Adipose tissue (tissue), 3 donors: ENCODE data around the gene B4GALNT4. TPM values are rescaled to one million over a fixed set of nuclear protein-coding genes. Genes with fewer than 3 reads are reported as not detected.
"Not testable (repeated sequence)": the region's sequence is repeated elsewhere in the genome, so short reads cannot be mapped to it uniquely, and the experiment has no call there.

Experiments
- H3K27ac ChIP-seq: one replicate; pipeline ENCODE4 v1.5.1; 2013; ENCODE audit warnings: low read depth, low read length
- WGBS, 3 donors: extraction: QIAGEN DNeasy Blood & Tissue Kit; methylation state at CpG; one replicate each; pipeline ENCODE4 v1.1.7; 2013; 5-methylcytosine and 5-hydroxymethylcytosine counted together
- polyA plus RNA-seq, 3 donors: library from polyadenylated mRNA; stranded (reverse); fragments of 200-250 nt; gene quantifications; one replicate each; pipeline ENCODE4 v1.2.3, GENCODE V29; 2013
- donor health status: healthy with polysubstance abuse.
- donor health status: Bipolar disorder and iron deficiency.
- donor health status: healthy.

The B4GALNT4 gene
- 1 to 10 TPM in 2 of 3 donors, under 1 TPM in 1; 0.99 to 3.8 (median 1.6) TPM for polyA plus RNA-seq

GRCh38 chr11:369336-370018, at the start of gene B4GALNT4:
B4GALNT4 (plus strand) TSS chr11:369499; CDS start chr11:369804, 305 bp downstream.
- WGBS, 3 donors, result 1 to 6% (median 1%) methylated on average over 7 to 102 of the region's 118 CpGs

GRCh38 chr11:319888-320273, 49.4 kb upstream of the B4GALNT4 start:
- WGBS, 3 donors, result 0 to 3% (median 2%) methylated on average over 2 to 7 of the region's 10 CpGs
- H3K27ac ChIP-seq, result not testable (repeated sequence)

More at GRCh38 chr11:369336-370018, at the start of gene B4GALNT4:
- no peak within 1 kb of the TSS for H3K27ac ChIP-seq

GRCh38 chr11:324156-324555, 45.1 kb upstream of the B4GALNT4 start:
- WGBS, 3 donors, result 62 to 67% (median 65%) methylated on average over 11 of the region's 11 CpGs
- H3K27ac ChIP-seq, result no peak overlapping the region

- not testable (repeated sequence) for H3K27ac ChIP-seq
- 48 to 56% (median 49%) methylated on average over 26 to 28 of the region's 34 CpGs for WGBS, 3 donors
Measured at GRCh38 chr11:324593-325517, 44.4 kb upstream of the B4GALNT4 start.

GRCh38 chr11:325796-326591, 43.3 kb upstream of the B4GALNT4 start:
- 72 to 83% (median 81%) methylated on average over 30 of the region's 30 CpGs for WGBS, 3 donors
- H3K27ac ChIP-seq, result peak overlapping the region; percentile 98

GRCh38 chr11:326592-326841, 42.8 kb upstream of the B4GALNT4 start:
- WGBS, 3 donors, result 38 to 71% (median 40%) methylated on average over 6 of the region's 6 CpGs
- peak overlapping the region; percentile 98 for H3K27ac ChIP-seq

GRCh38 chr11:326842-327580, 42.3 kb upstream of the B4GALNT4 start:
- 5 to 22% (median 14%) methylated on average over 19 of the region's 19 CpGs for WGBS, 3 donors
- H3K27ac ChIP-seq, result peak overlapping the region; percentile 98

- 94 to 100% (median 98%) methylated on average over 3 of the region's 3 CpGs for WGBS, 3 donors
- H3K27ac ChIP-seq, result peak overlapping the region; percentile 98
Measured at GRCh38 chr11:327581-327923, 41.7 kb upstream of the B4GALNT4 start.

- WGBS, 3 donors, result 94 to 97% (median 96%) methylated on average over 13 of the region's 13 CpGs
- H3K27ac ChIP-seq, result no peak overlapping the region
Measured at GRCh38 chr11:328012-328411, 41.3 kb upstream of the B4GALNT4 start.

- H3K27ac ChIP-seq, result not testable (repeated sequence)
- WGBS, 3 donors, result 88 to 90% (median 89%) methylated on average over 14 to 15 of the region's 15 CpGs
Measured at GRCh38 chr11:328516-329100, 40.7 kb upstream of the B4GALNT4 start.

GRCh38 chr11:329886-330253, 39.4 kb upstream of the B4GALNT4 start:
- no peak overlapping the region for H3K27ac ChIP-seq
- 94 to 98% (median 96%) methylated on average over 2 of the region's 2 CpGs for WGBS, 3 donors

- WGBS, 3 donors, result 80 to 84% (median 81%) methylated on average over 12 to 14 of the region's 14 CpGs
Measured at GRCh38 chr11:330307-330693, 39.0 kb upstream of the B4GALNT4 start.

GRCh38 chr11:330694-331357, 38.5 kb upstream of the B4GALNT4 start:
- no peak overlapping the region for H3K27ac ChIP-seq
- WGBS, 3 donors, result 84 to 86% (median 84%) methylated on average over 34 of the region's 34 CpGs

More at GRCh38 chr11:330307-330693, 39.0 kb upstream of the B4GALNT4 start:
- H3K27ac ChIP-seq, result no peak overlapping the region

GRCh38 chr11:331358-332060, 37.8 kb upstream of the B4GALNT4 start:
- 82 to 87% (median 84%) methylated on average over 19 of the region's 19 CpGs for WGBS, 3 donors
- H3K27ac ChIP-seq, result no peak overlapping the region

GRCh38 chr11:332651-333480, 36.4 kb upstream of the B4GALNT4 start:
- WGBS, 3 donors, result 86 to 90% (median 87%) methylated on average over 23 of the region's 23 CpGs
- no peak overlapping the region for H3K27ac ChIP-seq

GRCh38 chr11:333616-334263, 35.6 kb upstream of the B4GALNT4 start:
- 82 to 88% (median 87%) methylated on average over 17 of the region's 17 CpGs for WGBS, 3 donors
- not testable (repeated sequence) for H3K27ac ChIP-seq
